ENCODE measurements around the gene DEPDC4.
"Not testable (repeated sequence)": the region's sequence is repeated elsewhere in the genome, so short reads cannot be mapped to it uniquely, and the experiment has no call there.

The DEPDC4 gene

DNA sequence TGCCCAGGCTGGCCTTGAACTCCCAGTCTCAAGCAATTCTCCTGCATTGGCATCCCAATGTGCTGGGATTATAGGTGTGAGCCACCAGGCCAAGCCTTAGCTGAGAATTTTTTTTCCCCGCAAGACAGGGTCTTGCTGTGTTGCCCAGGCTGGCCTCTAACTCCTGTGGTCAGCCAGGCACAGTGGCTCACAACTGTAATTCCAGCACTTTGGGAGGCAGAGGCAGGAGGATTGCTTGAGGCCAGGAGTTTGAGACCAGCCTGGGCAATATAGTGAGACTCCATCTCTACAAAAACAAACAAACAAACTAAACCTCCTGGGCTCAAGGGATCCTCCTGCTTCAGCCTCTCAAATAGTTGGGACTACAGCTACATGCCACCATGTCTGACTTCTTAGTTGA is 27.3 kb downstream of the DEPDC4 start:
- Mint-ChIP-seq H3K36me3 (no peaks in the 10 kb centered on the region), H3K9me3 (ENCODE audit: low read depth) (no peaks in the 10 kb centered on the region), H3K27ac (no peak overlapping the region), H3K27me3 (no peaks in the 10 kb centered on the region), H3K4me3 (no peak overlapping the region), H3K4me1 (ENCODE audit: low read depth) (no peaks in the 10 kb centered on the region)

DNA sequence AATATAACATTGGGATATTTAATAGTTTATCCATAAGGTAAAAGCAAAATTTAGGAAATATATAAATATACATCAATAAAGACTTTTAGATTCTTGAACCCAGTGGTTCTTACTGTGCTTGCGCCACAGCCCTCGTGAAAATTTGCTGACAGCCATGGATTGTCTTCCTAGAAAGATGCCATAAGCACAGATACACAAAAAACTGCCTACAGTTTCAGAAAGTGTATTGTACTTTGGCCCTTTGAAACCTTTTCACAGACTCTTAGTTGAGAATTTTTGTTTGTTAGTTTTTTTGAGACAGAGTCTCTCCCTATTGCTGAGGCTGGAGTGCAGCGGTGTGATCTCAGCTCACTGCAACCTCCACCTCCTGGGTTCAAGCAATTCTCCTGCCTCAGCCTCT is 28.1 kb downstream of the DEPDC4 start:
- H3K36me3 Mint-ChIP-seq, result no peaks in the 10 kb centered on the region
- H3K27me3 Mint-ChIP-seq, result no peaks in the 10 kb centered on the region
- no peaks in the 10 kb centered on the region for H3K9me3 Mint-ChIP-seq (ENCODE audit: low read depth)
- H3K4me1 Mint-ChIP-seq (ENCODE audit: low read depth), result no peaks in the 10 kb centered on the region
- H3K27ac Mint-ChIP-seq, result no peak overlapping the region
- no peak overlapping the region for H3K4me3 Mint-ChIP-seq

DNA sequence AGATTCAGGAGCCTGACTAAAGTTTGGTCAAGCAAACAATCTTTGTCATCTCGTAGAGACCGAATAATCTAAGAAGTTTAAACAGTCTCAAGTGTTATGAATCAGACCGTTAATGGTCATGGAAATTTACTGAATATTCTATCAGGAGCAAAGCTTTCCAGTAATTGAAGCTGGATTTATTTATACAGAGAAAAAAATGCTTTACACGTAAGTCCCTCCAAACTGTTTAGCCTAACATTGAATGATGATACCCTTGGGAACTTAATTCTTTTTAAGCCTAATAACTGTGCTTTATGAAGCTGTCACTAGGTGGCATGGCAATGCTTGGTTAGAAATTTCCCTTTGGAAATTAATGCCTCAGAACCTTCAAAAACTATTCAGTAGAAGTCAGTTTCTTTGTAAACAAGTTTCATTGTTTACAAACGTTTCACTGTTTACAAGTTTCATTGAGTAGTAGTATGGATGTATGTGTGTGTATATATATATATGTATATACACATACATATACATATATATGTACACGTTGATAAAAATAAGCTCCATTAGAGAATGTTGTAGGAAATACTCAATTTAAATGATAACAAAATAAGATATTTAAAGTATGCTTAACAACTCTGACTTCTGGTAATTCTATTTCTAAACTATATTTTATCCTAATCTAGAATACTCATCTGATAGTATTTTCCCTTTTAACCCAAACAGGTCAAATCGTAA is 32.1 kb downstream of the DEPDC4 start:
- Mint-ChIP-seq H3K36me3 (no peaks in the 10 kb centered on the region), H3K27me3 (no peaks in the 10 kb centered on the region), H3K4me1 (ENCODE audit: low read depth) (no peaks in the 10 kb centered on the region), H3K27ac (no peak overlapping the region), H3K4me3 (no peak overlapping the region), H3K9me3 (ENCODE audit: low read depth) (no peaks in the 10 kb centered on the region)

DNA sequence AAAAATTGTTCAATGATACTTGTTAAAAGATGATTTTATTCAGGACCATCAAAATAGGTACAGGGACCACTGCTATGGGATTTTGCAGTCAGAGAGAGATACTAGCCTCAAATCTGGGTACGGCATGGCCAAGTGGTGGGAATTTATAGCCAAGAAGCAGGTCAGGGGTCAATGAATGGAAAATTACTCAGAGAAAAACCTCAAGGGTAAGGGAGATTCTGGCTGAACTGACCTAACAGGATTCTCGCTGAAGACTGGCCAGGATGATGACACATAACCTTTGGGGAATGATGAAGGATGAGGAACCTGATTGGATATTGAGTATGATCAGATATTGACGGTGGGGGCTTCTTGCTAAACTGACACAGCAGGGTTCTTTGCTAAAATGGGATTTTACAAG is 32.7 kb downstream of the DEPDC4 start:
- Mint-ChIP-seq H3K27me3 (no peaks in the 10 kb centered on the region), H3K4me1 (ENCODE audit: low read depth) (no peaks in the 10 kb centered on the region), H3K36me3 (no peaks in the 10 kb centered on the region), H3K27ac (no peak overlapping the region), H3K4me3 (no peak overlapping the region), H3K9me3 (ENCODE audit: low read depth) (no peaks in the 10 kb centered on the region)

DNA sequence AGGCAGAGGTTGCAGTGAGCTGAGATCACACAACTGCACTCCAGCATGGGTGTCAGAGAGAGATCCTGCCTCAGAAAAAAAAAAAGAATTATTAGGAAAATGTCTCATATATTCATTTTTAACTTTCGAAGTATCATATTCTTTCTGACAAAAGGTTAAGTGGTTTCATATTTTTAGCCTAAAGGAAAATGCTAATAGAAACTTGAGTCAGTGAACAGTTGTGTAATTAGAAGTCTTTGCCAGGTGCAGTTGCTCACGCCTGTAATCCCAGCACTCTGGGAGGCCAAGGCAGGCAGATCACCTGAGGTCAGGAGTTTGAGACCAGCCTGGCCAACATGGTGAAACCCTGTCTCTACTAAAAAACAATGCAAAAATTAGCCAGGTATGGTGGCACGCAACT is 35.0 kb downstream of the DEPDC4 start:
- not testable (repeated sequence) for H3K9me3 Mint-ChIP-seq (ENCODE audit: low read depth); H3K27ac Mint-ChIP-seq; H3K4me1 Mint-ChIP-seq (ENCODE audit: low read depth); H3K36me3 Mint-ChIP-seq; H3K4me3 Mint-ChIP-seq; H3K27me3 Mint-ChIP-seq

DNA sequence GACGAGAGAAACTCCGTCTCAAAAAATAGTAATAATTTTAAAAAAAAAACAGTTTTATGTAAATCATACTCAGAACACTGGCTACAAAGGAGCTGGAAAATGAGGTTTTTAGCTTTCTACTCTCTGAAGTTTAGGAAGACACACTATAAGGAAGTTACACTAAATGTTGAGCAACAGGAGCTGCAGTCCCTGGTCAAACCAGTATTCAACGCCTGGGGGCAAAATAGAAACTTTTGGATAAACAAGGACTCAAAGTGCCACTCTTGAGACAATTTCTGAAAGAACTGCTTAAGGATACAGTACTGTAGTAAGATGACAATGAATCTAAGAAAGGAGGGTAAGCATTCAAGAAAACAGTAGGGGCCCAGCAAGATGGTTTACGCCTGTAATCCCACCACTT is 37.0 kb downstream of the DEPDC4 start:
- no peaks in the 10 kb centered on the region for H3K9me3 Mint-ChIP-seq (ENCODE audit: low read depth)
- H3K4me1 Mint-ChIP-seq (ENCODE audit: low read depth), result no peaks in the 10 kb centered on the region
- no peak overlapping the region for H3K4me3 Mint-ChIP-seq
- peaks cover 2% of the 10 kb centered on the region for H3K36me3 Mint-ChIP-seq
- H3K27me3 Mint-ChIP-seq, result no peaks in the 10 kb centered on the region
- H3K27ac Mint-ChIP-seq, result no peak overlapping the region

DNA sequence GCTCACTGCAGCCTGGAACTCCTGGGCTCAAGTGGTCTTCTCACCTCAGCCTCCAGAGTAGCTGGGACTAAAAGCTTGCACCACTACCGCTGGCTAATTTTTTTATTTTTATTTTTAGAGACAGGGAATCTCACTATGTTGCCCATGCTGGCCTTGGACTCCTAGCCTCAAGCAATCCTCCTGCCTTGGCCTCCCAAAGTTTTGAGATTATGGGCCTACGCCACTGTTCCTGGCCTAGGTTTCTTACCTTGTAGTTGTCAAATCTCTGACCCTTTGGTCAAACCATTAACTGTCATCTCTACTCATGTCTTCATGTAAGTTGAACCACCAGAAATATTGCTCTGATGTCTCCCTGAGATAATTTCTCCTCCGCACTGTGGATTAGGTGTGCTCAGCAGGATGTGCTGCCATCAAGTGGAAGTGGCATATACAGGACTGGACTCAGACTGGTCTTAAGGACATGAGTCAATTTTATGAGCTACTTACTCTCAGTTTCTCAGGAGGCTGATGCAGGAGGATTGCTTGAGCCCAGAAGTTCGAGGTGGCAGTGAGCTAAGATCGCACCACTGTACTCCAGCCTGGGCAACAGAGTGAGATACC is 37.7 kb downstream of the DEPDC4 start:
- no peak overlapping the region for H3K27ac Mint-ChIP-seq
- H3K4me3 Mint-ChIP-seq, result no peak overlapping the region
- no peaks in the 10 kb centered on the region for H3K4me1 Mint-ChIP-seq (ENCODE audit: low read depth)
- H3K27me3 Mint-ChIP-seq, result no peaks in the 10 kb centered on the region
- H3K9me3 Mint-ChIP-seq (ENCODE audit: low read depth), result no peaks in the 10 kb centered on the region
- peaks cover 2% of the 10 kb centered on the region for H3K36me3 Mint-ChIP-seq

DNA sequence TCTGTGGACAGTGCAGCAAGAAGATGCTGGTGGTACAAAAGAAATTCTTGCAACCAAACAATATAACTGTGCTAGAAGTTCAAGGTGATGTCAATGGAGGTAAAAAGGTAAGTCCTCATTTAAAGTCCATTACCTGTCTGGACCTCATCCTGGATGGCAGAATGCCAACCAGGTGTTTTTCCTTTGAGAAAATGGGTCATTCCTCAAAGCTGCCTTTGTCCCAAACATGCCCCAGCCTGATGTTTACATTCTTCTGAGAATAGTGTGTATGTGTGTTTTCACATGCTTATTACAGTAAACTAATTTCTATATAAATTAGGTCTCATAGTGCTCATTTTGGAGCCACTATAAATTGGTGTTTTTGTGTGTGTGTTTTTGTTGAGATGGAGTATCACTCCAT is 41.4 kb downstream of the DEPDC4 start:
- H3K9me3 Mint-ChIP-seq (ENCODE audit: low read depth), result no peaks in the 10 kb centered on the region
- no peaks in the 10 kb centered on the region for H3K27me3 Mint-ChIP-seq
- no peaks in the 10 kb centered on the region for H3K4me1 Mint-ChIP-seq (ENCODE audit: low read depth)
- H3K27ac Mint-ChIP-seq, result no peak overlapping the region
- no peak overlapping the region for H3K4me3 Mint-ChIP-seq
- peaks cover 6% of the 10 kb centered on the region for H3K36me3 Mint-ChIP-seq

DNA sequence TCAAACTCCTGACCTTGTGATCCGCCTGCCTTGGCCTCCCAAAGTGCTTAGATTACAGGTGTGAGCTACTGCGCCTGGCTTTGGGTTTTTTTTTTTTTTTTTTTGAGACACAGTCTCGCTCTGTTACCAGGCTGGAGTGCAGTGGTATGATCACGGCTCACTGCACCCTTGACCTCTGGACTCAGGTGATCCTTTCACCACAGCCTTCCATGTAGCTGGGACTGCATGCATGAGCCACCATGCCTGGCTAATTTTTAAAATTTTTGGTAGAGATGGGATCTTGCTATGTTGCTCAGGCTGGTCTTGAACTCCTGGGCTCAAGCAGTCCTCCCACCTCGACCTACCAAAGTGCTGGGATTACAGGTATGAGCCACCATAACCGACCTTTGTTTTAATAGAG is 44.7 kb downstream of the DEPDC4 start:
- H3K36me3 Mint-ChIP-seq; H3K4me1 Mint-ChIP-seq (ENCODE audit: low read depth); H3K27ac Mint-ChIP-seq; H3K27me3 Mint-ChIP-seq; H3K4me3 Mint-ChIP-seq; H3K9me3 Mint-ChIP-seq (ENCODE audit: low read depth): not testable (repeated sequence)

DNA sequence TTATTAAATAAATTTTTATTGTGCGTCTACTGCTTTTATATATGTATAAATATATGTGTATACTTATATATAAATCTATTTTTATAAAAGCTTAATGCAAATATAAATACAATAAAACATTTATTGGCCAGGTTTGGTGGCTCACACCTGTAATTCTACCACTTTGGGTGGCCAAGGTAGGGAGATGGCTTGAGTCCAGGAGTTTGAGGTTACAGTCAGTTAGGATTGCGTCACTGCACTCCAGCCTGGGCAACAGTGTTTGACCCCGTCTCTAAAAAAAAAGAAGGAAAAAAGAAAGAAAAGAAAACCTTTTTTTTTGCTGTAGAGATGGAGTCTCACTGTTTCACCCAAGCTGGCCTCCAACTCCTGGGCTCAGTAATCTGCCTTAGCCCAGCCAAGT is 45.4 kb downstream of the DEPDC4 start:
- H3K36me3 Mint-ChIP-seq, result peaks cover 6% of the 10 kb centered on the region
- H3K27ac Mint-ChIP-seq, result no peak overlapping the region
- H3K27me3 Mint-ChIP-seq, result no peaks in the 10 kb centered on the region
- H3K4me3 Mint-ChIP-seq, result no peak overlapping the region
- no peaks in the 10 kb centered on the region for H3K4me1 Mint-ChIP-seq (ENCODE audit: low read depth)
- no peaks in the 10 kb centered on the region for H3K9me3 Mint-ChIP-seq (ENCODE audit: low read depth)

DNA sequence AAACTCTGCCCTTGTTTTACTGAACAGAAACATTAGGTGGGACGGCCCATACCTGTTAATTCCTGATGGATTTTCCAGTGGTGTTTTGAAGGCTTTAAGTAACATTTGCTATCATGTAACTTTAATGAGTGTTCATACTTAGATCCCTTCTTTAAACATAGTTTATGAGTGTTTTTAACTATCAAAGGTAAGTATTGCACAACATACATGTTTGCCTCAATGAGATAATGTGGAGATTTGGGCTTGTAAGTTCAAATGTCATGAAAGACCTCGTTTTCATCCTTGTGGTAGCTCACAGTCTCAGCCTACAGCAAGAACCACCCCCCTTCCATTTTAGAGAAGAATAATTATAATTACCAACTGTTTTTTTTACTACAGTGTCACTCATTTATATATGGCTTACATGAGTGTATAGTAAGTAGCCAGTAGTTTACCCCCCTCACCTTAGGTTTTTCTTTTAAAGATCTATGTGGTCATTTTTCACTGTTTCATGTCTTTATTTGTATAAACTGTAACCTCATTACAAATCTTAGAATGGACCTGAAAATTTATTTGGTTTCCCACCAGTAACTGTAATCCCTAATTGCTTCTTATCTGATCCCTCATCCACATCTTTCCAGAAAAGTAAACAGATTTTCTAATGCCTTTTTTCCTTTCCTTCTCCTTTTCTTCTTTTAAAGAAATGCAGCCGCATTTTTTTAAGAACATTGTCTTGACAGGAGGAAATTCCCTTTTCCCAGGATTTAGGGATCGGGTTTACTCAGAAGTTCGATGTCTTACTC is 47.4 kb downstream of the DEPDC4 start:
- H3K4me3 Mint-ChIP-seq, result no peak overlapping the region
- peaks cover 7% of the 10 kb centered on the region for H3K36me3 Mint-ChIP-seq
- H3K27ac Mint-ChIP-seq, result no peak overlapping the region
- no peaks in the 10 kb centered on the region for H3K9me3 Mint-ChIP-seq (ENCODE audit: low read depth)
- peaks cover 3% of the 10 kb centered on the region for H3K4me1 Mint-ChIP-seq (ENCODE audit: low read depth)
- no peaks in the 10 kb centered on the region for H3K27me3 Mint-ChIP-seq

DNA sequence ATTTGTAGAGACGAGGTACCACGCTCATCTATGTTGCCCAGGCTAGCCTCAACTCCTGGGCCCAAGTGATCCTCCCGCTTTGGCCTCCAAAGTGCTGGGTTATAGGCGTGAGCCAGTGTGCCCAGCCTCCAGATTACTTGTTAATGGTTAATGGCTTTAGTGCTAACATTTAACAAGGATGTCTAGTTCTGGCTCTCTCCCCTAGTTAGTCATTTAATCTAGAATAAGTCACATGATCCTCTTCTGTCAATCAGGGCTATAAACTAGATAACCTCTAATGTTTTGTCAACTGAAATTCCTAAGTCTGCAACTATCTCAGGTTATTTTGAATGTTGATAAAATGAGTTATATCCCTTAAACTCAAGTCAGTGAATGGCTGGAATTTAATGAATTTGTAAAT is 50.5 kb downstream of the DEPDC4 start:
- no peak overlapping the region for H3K27ac Mint-ChIP-seq
- H3K27me3 Mint-ChIP-seq, result no peaks in the 10 kb centered on the region
- H3K36me3 Mint-ChIP-seq, result peaks cover 4% of the 10 kb centered on the region
- peaks cover 4% of the 10 kb centered on the region for H3K4me1 Mint-ChIP-seq (ENCODE audit: low read depth)
- no peaks in the 10 kb centered on the region for H3K9me3 Mint-ChIP-seq (ENCODE audit: low read depth)
- H3K4me3 Mint-ChIP-seq, result no peak overlapping the region

DNA sequence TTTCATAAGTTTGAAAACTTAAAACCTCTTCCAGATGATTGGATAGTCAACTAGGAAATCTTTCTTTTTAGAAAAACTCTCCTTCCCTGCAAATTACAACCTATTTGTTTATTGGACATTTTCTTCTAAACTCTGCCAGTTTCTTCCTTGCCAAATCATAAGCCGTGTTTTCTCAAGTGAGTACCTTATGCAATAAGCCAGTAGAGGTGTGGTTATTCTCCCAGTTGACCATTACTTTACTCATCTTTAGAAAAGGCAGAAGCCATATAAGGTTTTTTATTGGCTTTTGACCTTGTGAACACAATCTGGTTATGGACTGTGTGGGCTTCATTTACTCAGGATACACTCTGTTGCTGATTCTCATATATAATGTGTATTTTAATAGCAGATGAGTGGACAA is 51.7 kb downstream of the DEPDC4 start:
- Mint-ChIP-seq H3K4me1 (ENCODE audit: low read depth) (peaks cover 4% of the 10 kb centered on the region), H3K27ac (no peak overlapping the region), H3K9me3 (ENCODE audit: low read depth) (no peaks in the 10 kb centered on the region), H3K4me3 (no peak overlapping the region), H3K27me3 (no peaks in the 10 kb centered on the region), H3K36me3 (peaks cover 4% of the 10 kb centered on the region)

DNA sequence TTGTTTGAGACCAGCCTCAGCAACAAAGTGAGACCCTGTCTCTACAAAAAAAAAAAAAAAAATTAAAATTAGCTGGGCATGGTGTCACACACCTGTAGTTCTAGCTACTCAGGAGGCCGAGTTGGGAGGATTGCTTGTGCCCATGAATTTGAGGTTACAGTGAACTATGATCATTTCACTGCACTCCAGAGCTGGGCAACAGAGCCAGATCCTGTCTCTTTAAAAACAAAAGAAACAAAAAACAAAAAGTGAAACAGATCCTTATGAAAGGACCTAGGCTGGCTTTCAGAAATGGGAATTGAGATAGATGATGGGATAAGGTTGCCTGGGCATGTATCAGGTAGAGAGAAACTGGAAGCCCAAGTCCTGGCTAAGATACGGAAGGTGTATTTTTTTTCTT is 52.4 kb downstream of the DEPDC4 start:
- no peaks in the 10 kb centered on the region for H3K27me3 Mint-ChIP-seq
- H3K4me1 Mint-ChIP-seq (ENCODE audit: low read depth), result peaks cover 4% of the 10 kb centered on the region
- no peak overlapping the region for H3K27ac Mint-ChIP-seq
- no peak overlapping the region for H3K4me3 Mint-ChIP-seq
- peaks cover 4% of the 10 kb centered on the region for H3K36me3 Mint-ChIP-seq
- H3K9me3 Mint-ChIP-seq (ENCODE audit: low read depth), result no peaks in the 10 kb centered on the region

DNA sequence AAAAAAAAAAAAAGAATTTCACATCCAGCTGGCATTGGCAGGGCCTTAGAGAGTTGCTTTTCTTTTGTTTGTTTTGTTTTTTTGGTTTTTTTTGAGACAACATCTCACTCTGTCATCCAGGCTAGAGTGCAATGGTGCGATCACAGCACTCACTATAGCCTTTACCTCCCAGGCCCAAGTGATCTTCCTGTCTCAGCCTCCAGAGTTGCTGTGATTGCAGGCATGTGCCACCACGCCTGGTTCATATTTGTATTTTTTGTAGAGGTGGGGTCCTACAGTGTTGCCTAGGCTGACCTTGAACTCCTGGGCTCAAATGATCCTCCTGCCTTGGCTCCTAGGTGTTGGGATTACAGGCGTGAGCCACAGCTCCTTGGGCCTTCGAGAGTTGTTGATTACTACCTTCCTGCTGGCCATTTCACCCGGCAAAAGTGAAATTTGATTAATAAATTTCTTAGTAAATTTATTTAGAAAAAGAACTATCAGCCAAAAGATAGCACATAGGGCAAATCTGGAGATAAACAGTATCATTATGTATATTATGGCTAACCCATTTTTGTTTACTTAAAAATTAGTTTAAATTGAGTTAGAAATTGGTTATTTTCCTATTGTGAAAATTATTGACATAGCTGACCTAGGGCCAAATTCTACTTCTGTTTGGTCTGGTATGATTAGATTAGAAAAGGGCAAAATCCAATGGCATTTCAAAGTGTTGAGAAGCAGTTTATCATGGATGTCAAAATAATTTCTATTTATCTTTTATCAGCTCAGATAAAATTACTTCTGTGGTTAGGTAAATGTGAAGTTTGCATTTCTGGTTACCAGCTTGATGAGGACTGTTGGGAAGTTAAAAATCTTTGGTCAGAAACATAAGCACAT is 53.6 kb downstream of the DEPDC4 start:
- no peaks in the 10 kb centered on the region for H3K9me3 Mint-ChIP-seq (ENCODE audit: low read depth)
- H3K27ac Mint-ChIP-seq, result no peak overlapping the region
- no peak overlapping the region for H3K4me3 Mint-ChIP-seq
- H3K4me1 Mint-ChIP-seq (ENCODE audit: low read depth), result peaks cover 4% of the 10 kb centered on the region
- peaks cover 4% of the 10 kb centered on the region for H3K36me3 Mint-ChIP-seq
- no peaks in the 10 kb centered on the region for H3K27me3 Mint-ChIP-seq
